ENCODE measurements around the gene RHOT2.

DNA sequence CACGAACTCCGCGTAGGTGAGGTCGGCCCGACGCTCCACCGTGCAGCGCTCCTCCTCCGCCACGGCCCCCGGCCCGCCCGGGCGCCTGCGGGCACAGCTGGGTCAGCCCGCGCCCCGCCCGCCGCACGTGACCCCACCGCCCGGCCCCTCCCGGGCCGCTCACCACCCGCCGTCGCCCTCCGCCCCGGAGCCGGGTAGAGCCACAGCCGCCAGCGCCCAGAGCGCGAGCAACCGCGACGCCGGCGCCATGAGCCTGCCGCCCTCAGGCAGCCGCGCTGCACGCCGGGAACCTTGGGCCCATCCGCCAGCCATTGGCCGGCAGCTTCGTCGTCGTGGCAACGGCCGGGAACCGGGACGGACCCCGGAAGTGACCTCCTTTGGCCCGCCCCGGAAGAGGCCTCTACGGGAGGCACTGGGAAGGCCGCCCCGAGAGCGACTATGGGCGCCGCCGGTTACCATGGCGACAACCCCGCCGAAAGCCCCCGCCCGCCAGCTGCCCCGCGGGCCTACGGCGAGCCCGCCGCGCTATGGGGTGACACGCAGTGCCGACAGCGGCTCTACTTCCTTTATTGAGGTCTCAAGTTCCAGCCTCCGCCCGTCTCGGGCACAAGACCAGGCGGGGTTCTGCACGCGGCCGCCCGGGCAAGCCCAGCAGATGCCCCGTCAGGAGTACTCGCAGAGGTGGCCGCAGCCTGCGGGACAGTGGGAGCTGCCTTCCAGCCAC is 16.3 kb downstream of the RHOT2 start, which contains the start of gene JMJD8:
- peak in 1 of 2 donors; percentile 73 for TF ChIP-seq POLR2A (IDR thresholded peaks at IDR 0.05)
- TF ChIP-seq, protein P1, sequence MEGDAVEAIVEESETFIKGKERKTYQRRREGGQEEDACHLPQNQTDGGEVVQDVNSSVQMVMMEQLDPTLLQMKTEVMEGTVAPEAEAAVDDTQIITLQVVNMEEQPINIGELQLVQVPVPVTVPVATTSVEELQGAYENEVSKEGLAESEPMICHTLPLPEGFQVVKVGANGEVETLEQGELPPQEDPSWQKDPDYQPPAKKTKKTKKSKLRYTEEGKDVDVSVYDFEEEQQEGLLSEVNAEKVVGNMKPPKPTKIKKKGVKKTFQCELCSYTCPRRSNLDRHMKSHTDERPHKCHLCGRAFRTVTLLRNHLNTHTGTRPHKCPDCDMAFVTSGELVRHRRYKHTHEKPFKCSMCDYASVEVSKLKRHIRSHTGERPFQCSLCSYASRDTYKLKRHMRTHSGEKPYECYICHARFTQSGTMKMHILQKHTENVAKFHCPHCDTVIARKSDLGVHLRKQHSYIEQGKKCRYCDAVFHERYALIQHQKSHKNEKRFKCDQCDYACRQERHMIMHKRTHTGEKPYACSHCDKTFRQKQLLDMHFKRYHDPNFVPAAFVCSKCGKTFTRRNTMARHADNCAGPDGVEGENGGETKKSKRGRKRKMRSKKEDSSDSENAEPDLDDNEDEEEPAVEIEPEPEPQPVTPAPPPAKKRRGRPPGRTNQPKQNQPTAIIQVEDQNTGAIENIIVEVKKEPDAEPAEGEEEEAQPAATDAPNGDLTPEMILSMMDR (IDR thresholded peaks at IDR 0.05) = no peak
